GM21825 (cell line): ENCODE measurements around the gene PRDM5.

ENCODE experiments used
- ATAC-seq: cut with Tn5 transposase; IDR thresholded peaks from one replicate; pipeline ENCODE4 v1.9.1; 2021; ENCODE audit warnings: mild to moderate bottlenecking, moderate library complexity; ENCODE audit not compliant: unreplicated experiment

PRDM5 gene

GRCh38 chr4:120718979-120719566, 203.5 kb downstream of the PRDM5 start:
- ATAC-seq = peak; percentile 85

DNA sequence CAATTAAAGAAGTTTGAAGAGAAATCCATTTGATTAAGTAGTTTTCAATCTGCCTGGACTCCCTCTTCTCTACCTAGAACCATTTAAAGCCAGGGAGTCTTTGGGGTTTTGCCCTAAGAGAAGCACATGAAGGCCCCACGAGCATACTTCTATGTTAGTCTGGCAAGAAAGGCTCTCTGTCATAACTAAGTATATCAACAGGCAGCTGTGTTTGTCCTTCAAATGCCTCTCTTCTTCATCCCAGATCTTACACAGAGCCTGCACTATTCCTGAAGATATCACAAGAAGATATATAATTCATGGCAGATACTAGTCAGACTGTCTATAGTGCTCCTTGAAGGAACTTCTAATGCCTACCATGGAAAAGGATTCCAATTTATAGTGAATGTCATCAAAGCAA, 206.2 kb downstream of the PRDM5 start:
- ATAC-seq = no peak

DNA sequence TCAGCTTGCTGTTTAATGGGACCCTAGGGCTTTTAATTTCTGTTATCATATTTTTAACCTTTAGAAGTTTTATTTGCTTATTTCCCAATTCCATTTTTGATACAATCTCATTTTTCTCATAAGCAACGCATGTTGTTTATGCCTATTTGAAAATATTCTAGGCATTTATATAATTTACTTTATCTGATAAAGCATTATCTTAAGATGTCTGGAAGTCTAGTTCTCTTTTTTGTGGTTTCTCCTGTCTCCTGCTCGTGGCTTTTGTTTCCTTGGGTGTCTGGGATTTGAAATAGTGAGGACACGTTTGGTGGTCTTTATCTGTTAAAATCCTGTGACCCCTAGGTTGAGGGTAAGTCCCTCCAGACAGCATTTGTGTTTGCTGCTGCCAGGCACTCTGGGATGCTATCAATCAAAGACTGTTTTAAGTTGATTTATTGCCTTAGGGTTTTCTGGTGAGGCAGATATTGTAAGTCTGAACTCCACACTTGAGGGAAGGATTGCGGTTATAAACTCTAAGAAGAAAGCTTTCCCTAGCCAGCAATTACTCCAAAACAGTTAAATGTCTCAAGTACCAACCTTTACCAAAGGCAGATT, 208.0 kb downstream of the PRDM5 start:
- no peak for ATAC-seq

DNA sequence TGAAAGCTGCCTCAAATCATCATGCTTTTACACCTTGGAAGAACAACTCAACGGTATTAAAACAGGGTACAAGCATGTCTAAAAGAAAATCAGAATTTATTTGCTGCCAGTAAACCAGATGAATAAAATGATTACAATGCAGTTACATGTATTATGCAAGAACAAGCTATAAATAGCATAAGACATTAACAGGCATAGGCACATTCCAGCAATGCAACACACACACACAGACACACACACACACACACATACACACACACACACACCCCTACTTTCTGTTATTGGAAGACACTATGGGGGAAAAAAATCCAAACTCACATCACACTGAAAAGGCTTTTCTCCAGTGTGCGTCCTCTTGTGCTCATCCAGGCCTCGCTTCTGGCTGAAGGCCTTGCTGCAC, 212.5 kb downstream of the PRDM5 start:
- no peak for ATAC-seq

- ATAC-seq = no peak
Observed at GRCh38 chr4:120704538-120704937, 218.0 kb downstream of the PRDM5 start.

- ATAC-seq = no peak
Observed at GRCh38 chr4:120703908-120704307, 218.6 kb downstream of the PRDM5 start.

DNA sequence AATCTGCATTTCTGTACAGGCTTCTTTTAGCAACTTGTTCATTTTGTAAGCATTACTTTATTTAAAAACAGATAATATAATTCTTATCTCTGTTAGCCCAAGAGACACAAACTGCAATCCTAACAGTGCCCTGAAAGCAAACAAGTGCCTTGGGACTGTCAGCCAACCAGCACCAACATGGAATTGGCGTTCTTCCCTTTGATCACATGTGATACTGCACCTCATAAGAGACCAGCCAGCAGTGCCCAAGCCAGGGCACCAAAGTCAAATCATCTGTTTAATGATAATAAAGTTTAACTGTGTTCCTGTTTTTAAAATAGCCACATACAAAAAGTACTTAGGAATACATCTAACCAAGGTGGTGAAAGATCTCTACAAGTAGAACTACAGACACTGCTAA, 223.2 kb downstream of the PRDM5 start:
- ATAC-seq = no peak

DNA sequence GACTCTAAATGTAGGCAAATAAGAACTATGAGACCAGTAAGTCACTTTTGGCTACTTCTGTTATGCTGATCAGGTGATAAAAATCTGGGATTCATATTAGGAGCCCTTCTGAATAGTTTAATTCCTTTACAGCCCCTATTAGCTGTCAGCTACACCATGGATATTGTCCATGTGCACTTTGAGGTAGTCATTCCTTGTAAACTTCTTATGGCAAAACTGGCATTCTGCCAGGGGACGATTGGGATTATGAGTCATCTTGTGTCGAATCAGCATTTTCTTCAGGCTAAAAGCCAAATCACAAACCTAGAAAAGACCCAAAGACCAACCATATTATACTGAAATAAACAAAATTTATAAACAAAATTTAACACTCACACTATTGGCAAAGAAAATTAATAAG, 227.6 kb downstream of the PRDM5 start:
- ATAC-seq = no peak

DNA sequence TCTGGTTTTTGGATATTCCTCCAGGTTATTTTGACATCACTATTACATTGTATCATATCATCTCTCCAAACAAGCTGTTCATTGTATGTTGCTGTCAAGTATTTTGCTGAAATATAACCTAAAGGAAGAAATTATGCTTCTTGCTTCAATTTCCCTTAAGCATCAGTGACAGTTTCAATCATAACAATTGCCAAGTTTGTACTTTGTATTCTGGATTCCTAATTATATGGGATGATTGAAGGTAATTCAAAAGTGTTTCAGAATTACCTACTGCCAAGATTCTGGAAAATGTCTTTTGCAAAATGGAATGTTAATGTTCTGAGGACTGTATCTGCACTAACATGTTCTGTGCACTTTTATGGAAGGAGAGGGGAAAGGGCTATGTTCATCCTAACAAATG, 228.7 kb downstream of the PRDM5 start:
- ATAC-seq = no peak

DNA sequence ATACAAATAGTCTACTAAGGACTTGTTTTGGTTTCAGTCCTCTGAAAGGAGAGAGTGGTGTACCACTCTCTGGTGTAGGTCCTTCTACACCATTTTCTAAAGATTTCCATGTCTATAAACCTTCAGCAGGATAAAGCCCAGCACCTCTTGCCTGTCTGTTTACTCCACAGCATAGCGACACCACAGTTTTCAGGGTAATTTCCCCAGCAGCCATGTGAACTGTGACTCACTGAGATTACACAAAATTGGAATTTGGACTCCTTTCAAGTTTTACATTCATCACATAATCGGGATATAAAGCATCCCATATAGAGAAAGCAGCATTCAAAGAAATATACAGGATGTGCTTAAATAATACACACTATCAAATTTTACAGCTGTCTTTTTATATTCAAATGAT, 229.6 kb downstream of the PRDM5 start:
- ATAC-seq = no peak

GRCh38 chr4:120691536-120691935, 231.0 kb downstream of the PRDM5 start:
- ATAC-seq = no peak

GRCh38 chr4:120691106-120691505, 231.4 kb downstream of the PRDM5 start:
- no peak for ATAC-seq

DNA sequence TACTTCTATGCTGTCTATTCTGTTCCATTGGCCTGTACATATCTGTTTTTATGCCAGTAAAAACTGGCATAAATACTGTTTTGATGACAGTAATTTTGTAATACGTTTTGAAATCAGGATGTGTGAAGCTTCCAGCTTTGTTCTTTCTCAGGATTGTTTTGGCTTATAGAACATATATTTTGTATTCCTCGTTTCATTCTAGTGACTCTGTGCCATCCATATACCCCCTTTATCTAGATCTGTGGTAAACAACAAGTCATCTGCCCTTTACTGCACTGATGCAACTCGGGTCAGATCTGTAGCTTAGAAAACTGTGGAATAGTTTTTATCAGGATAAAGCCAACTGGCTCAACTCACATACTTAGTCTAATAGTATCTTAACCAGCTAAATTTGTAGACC, 233.7 kb downstream of the PRDM5 start:
- ATAC-seq = no peak

DNA sequence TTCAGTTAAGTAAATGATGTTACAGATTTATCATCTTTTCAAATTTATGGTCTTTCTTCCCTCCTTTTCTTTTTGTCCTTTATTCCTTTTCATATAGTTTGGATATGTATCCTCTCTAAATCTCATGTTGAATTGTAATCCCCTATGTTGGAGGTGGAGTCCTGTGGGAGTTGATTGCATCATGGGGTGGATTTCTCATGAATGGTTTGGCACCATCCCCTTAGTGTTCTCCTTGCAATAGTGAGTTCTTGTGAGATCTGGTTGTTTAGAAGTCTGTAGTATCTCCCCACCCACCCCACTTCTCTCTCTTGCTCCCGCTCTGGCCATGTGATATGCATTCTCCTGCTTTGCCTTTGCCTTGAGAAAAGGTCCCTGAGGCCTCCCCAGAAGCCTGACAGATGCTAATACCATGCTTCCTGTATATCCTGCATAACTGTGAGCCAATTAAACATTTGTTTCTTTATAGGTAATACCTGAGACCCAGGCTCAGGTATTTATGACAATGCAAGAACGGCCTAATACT, 236.7 kb downstream of the PRDM5 start:
- no peak for ATAC-seq

- ATAC-seq = no peak
Observed at GRCh38 chr4:120683897-120684540, 238.5 kb downstream of the PRDM5 start.

- no peak for ATAC-seq
Observed at GRCh38 chr4:120682981-120683380, 239.5 kb downstream of the PRDM5 start.

- ATAC-seq = no peak
Observed at GRCh38 chr4:120680647-120681228, 241.8 kb downstream of the PRDM5 start.

DNA sequence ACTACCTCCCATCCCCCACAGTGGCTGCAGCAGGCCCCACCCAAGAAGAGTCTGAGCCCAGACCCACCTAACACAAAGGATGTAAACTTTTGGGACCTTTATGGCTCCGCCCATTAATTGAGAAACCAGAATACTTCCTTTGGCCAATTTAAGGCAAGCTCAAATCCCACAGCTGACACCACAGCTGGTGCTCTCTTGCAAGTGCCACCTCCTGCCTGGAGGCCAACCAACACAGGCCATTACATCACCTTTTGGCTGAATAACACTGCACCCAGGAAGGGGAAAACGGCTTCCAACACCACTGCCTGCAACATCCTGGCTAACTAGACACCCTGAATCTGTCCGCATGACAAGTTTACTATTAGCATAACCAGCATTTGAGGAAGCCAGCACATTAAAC, 248.8 kb downstream of the PRDM5 start:
- ATAC-seq = no peak

DNA sequence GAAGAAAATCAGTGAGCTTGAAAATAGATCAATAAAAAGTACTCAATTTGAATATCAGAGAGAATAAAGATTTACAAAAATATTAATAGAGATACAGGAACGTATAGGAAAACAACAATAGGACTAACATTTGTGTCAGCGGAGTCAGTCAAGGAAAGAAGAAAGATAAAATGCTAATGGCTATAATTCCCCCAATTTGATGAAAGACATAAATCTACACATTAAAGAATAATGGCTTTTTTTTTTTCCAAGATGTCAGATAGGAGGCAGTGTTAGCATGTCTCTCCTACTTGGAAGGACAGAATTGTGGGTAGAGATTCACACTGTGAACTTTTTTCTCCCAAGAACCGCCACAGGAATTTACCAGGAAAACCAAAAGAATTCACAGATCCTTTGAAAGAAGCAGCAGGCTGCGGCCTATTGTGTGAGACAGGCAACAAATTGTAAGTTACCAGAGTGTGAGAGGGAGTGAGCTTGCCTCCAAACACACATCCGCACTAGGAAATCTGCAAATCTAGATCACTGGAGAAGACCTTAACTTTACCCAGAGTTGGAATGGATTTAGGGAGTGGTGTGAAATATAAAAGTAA, 249.9 kb downstream of the PRDM5 start:
- no peak for ATAC-seq

- ATAC-seq = no peak
Observed at GRCh38 chr4:120672076-120672475, 250.4 kb downstream of the PRDM5 start.

DNA sequence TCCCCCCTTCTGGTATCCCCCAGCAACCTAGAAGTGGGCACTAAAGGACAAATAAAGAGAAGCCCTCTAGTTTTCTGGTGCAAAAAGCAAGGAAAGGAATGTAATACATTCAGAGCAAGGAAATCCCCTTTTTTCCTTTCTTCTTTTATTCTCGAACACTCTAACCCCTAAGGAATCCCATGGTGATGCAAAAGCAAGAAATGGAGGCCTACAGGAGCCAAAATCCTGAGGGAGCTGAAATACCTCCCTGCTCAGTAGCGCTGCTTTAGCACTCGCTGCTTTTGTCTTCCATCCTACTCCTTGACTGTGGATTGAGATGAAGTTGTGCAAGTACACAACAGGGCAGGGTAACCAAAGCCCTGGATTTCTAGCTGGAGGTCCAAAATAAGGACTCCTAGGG, 251.0 kb downstream of the PRDM5 start:
- ATAC-seq = no peak

DNA sequence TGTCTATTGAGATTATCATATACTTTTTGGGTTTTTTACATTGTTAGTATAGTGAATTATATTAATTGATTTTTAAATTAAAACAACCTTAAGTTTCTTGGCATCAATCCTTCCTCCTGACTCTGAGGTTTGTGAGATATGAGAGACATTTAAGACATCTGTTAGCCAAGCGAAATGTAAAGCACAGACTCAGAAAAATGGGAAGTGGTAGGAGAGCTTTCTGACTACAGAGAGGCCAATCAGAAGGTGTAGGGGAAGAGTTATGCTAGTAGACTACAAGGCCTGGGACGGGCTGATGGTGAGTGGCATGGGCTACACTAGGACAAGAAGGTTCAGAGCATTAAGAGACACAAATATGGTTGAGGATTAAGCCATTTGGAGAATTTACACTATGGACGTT, 255.4 kb downstream of the PRDM5 start:
- ATAC-seq = no peak
